ENCODE measurements around the gene LDHD. TPM values are rescaled to one million over a fixed set of nuclear protein-coding genes. Genes with fewer than 3 reads are reported as not detected.

The LDHD gene
- total RNA-seq, 1 donor = 0.18 TPM

DNA sequence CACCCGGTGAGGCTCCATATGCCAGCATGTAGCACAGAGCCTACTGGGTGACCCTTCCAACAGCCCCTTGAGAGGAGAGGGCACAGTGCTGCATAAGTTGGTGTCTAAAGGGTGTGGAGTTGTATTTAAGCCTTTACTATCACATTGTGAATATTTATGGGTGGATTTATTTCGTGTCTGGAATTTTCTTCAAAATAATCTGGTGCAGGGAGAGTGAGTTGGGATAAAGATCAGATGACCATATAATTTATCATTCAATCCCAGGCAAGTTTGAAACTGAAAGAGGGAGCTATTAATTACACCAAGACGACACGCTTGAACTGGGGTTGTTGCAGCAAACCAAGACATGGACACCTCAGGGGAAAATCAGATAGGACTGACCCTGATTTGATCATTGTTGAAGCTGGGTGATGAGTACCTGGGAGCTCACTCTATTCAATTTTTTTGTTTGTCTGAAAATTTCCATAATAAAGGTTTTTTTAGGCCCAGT is 42.2 kb downstream of the LDHD start:
- TF ChIP-seq, protein P1, sequence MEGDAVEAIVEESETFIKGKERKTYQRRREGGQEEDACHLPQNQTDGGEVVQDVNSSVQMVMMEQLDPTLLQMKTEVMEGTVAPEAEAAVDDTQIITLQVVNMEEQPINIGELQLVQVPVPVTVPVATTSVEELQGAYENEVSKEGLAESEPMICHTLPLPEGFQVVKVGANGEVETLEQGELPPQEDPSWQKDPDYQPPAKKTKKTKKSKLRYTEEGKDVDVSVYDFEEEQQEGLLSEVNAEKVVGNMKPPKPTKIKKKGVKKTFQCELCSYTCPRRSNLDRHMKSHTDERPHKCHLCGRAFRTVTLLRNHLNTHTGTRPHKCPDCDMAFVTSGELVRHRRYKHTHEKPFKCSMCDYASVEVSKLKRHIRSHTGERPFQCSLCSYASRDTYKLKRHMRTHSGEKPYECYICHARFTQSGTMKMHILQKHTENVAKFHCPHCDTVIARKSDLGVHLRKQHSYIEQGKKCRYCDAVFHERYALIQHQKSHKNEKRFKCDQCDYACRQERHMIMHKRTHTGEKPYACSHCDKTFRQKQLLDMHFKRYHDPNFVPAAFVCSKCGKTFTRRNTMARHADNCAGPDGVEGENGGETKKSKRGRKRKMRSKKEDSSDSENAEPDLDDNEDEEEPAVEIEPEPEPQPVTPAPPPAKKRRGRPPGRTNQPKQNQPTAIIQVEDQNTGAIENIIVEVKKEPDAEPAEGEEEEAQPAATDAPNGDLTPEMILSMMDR (IDR thresholded peaks at IDR 0.05; ENCODE audit: insufficient read depth, low read length) = no peak
- H3K4me3 ChIP-seq (ENCODE audit: low read depth, low read length) = no peak overlapping the region
- DNase-seq (ENCODE audit: low read depth) = no peak

DNA sequence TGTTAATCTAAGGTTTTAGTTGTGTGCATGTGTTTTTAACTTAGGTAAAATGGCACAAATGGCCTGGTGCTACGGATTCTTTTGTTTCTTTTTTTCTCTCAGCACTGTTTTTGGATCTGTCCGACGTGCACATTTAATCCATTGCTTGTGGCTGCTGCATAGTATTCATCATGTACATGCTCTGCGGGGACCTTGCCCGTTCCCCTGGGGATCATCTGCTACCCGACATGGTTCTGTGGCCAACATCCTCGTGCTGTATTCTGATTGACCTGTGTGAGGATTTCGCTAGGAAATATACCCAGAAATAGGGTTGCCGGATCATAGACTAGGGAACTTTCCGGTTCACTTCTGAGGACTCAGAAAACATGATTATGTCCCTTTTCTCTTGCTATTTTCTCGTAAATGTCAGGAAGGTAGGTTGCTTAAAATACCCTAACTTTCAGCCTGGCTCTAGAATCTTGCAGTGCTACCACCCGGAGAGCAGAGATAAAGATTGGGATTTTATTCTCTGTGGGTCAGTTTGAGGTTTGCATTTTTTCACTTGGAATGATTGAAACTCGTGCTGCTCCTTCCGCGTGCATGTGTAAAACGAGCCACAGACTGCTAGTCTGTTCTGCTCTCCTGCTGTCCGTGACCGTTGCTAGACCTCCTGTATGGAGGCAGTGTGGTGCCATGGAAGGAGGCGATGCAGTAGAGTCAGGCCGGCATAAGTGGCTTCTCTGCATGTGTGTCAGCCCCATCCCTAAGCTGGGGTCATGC is 42.9 kb downstream of the LDHD start:
- TF ChIP-seq, protein P1 (IDR thresholded peaks at IDR 0.05; ENCODE audit: insufficient read depth, low read length) = no peak
- DNase-seq (ENCODE audit: low read depth) = no peak
- H3K4me3 ChIP-seq (ENCODE audit: low read depth, low read length) = no peak overlapping the region

DNA sequence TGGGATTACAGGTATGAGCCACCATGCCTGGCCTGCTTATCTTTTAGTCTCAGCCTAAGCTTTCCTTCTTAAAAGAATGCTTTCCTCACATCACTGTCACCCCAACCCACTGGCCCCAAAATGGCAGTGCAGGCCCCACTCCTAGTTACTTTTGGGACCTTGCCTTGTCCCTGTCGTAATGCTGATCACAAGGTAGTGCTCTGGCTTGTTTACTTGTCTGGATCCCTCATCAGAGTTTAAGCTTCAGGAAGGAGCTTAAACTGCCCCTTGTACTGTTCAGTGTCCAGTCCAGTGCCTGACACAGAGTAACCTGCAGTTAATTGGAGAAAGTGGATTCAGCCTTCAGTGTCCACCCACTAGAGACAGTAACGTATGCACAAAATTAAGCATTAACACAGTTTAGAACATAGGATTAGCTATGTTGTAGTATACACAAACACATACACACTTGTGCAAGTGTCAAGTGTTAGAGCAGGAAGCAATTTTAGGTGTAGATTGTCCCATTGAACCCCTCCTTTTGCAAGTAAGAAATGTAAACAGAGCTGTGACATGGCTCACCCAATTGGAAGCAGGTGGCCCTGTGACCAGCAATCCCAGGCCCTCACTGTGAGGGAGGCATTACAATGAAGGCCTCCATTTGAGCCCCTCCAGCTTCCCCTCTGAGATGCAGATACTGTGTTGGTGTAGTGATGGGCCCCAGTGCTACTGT is 44.2 kb downstream of the LDHD start:
- no peak overlapping the region for H3K4me3 ChIP-seq (ENCODE audit: low read depth, low read length)
- TF ChIP-seq, protein P1 (IDR thresholded peaks at IDR 0.05; ENCODE audit: insufficient read depth, low read length) = no peak
- DNase-seq (ENCODE audit: low read depth) = no peak

DNA sequence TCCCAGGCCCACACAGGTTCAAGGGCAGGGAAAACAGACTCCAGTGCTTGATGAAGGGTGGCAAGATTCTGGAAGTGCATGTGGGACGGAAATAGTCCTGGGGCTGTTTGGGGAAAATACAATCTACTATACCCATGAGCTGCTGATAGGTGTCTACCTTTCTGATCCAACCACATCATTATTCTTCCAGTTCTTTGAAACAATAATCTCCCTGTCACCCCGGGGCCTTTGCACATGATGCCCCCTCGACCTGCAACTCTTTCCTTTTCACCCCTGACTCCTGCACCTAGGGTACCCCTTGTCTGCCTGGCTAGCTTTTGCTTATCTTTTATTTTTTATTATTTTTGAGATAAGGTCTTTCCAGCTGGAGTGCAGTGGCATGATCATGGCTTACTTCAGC is 45.0 kb downstream of the LDHD start:
- no peak for DNase-seq (ENCODE audit: low read depth)
- TF ChIP-seq, protein P1 (IDR thresholded peaks at IDR 0.05; ENCODE audit: insufficient read depth, low read length) = no peak
- H3K4me3 ChIP-seq (ENCODE audit: low read depth, low read length) = no peak overlapping the region

DNA sequence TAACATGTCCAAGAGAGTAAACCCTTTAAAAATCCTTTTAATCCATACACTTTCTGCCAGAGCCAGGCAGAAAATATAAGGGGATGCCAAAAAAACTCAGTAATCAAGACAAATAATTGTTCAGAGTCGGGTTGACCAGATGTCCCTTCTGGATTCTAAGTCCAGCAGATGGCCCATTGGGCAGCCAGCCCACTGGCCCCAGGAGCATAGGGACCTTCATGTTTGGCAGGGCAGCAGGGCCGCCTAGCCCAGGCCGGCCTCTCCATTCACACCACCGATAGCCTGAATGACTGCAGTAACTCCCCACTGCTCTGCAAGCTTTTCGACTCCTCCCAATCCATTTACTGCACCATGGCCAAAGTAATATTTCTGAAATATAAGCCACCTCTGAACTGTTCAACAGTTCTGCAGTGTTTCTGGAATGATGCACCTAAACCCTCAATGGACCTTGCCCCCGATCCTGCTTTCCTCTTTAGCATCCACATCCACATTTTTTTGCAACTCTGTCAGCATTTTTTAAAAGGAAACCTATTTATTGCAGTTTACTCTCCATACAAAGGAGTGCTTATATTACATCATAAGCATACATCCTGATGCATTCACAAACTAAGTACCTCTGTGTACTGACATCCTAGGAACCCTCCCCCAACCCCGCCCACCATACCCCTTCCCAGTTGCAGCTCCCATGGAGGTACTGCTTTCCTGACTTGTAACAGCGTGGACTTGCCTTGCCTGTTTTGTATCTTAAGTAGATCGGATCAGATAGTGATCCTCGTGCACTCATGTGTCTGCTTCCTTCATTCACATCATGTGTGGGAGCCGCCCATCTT is 46.4 kb downstream of the LDHD start:
- TF ChIP-seq, protein P1 (IDR thresholded peaks at IDR 0.05; ENCODE audit: insufficient read depth, low read length) = no peak
- no peak for DNase-seq (ENCODE audit: low read depth)
- no peak overlapping the region for H3K4me3 ChIP-seq (ENCODE audit: low read depth, low read length)

Data from fibroblast of the aortic adventitia (primary cell).